ENCODE data around the gene JOSD2. TPM values are rescaled to one million over a fixed set of nuclear protein-coding genes. Genes with fewer than 3 reads are reported as not detected.

Gene JOSD2
- total and polyA plus RNA-seq, 9 of the 15 experiments (the other 6 are each of a cell fraction or from before 2014, with no cell fraction given), result 0.06 to 14.4 (median 3.1) TPM

DNA sequence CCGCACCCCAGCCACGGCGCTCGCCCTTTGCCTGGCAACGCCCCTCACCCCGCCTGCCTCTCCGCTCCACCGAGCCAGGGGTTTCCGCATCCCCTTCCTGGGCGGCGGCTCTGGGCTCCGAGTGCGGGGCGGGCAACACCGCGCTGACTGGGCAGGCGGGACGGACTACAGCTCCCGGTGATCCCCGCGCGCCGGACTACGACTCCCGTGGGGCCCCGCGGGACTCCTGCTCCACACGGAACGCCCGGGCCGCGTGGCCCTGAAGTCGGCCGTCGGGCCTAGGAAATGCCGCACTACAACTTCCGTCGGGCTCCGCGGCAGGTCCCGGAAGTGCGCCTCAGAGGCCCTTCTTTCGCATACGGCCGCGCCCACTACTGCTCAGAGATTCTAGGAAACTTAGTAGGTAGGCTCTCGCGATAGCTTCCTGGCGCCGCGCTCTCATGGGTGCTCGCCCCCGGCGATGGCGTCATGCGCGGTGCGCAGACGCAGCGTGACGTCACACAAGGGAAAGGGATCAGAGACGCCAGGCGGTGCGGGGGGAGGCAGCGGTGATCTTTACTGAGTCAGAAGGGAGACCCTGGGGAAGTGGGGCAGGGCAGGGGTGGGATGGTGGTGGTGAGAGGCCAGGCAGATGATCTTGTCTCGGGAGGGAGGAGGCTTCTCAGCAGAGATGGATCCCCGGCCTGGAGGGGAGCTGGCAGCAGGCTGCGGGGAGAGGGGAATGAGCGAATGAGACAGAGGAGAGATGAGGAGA lies at the start of gene JOSD2 (continued):
- TF ChIP-seq, protein P1, sequence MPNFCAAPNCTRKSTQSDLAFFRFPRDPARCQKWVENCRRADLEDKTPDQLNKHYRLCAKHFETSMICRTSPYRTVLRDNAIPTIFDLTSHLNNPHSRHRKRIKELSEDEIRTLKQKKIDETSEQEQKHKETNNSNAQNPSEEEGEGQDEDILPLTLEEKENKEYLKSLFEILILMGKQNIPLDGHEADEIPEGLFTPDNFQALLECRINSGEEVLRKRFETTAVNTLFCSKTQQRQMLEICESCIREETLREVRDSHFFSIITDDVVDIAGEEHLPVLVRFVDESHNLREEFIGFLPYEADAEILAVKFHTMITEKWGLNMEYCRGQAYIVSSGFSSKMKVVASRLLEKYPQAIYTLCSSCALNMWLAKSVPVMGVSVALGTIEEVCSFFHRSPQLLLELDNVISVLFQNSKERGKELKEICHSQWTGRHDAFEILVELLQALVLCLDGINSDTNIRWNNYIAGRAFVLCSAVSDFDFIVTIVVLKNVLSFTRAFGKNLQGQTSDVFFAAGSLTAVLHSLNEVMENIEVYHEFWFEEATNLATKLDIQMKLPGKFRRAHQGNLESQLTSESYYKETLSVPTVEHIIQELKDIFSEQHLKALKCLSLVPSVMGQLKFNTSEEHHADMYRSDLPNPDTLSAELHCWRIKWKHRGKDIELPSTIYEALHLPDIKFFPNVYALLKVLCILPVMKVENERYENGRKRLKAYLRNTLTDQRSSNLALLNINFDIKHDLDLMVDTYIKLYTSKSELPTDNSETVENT (CRISPR knock-in tag; IDR thresholded peaks at IDR 0.05), result 0 out of 2 replicates have a peak, but pooled peaks have one; percentile 33
- TF ChIP-seq TARDBP (IDR thresholded peaks at IDR 0.05), result peak; percentile 100
- no peak for TF ChIP-seq ZNF699 (CRISPR knock-in tag; IDR thresholded peaks at IDR 0.05; ENCODE audit: insufficient replicate concordance)
- peak; percentile 98 for TF ChIP-seq CREB3L1 (IDR thresholded peaks at IDR 0.05; ENCODE audit: borderline replicate concordance, low read depth)
- 0 out of 2 replicates have a peak, but pooled peaks have one; percentile 23 for TF ChIP-seq ZBTB17 (CRISPR knock-in tag; IDR thresholded peaks at IDR 0.05)
- TF ChIP-seq CCNT2 (IDR thresholded peaks at IDR 0.05; ENCODE audit: borderline replicate concordance, extremely low read depth, insufficient read length, low read depth, low read length), result peak; percentile 79
- no peak for TF ChIP-seq ZNF140 (CRISPR knock-in tag; IDR thresholded peaks at IDR 0.05)
- peak; percentile 81 for TF ChIP-seq E2F1 (CRISPR knock-in tag; IDR thresholded peaks at IDR 0.05)
- peak; percentile 90; the same call in 1 of the 2 replicates for TF ChIP-seq ZHX1 (conservative IDR thresholded peaks at IDR 0.05; ENCODE audit: low read length)
- peak; percentile 69; the same call in 1 of the 2 replicates for TF ChIP-seq ZBTB7A (IDR thresholded peaks at IDR 0.05; ENCODE audit: borderline replicate concordance, control insufficient read depth, low read depth, low read length)
- peak; percentile 99 for TF ChIP-seq NCOA1 (IDR thresholded peaks at IDR 0.05; ENCODE audit: low read depth)
- TF ChIP-seq, protein P2, sequence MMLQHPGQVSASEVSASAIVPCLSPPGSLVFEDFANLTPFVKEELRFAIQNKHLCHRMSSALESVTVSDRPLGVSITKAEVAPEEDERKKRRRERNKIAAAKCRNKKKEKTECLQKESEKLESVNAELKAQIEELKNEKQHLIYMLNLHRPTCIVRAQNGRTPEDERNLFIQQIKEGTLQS (IDR thresholded peaks at IDR 0.05), result peak; percentile 98
- TF ChIP-seq, protein P2 (CRISPR knock-in tag; conservative IDR thresholded peaks at IDR 0.05), result peak; percentile 91
- TF ChIP-seq GABPA (tag; conservative IDR thresholded peaks at IDR 0.05; ENCODE audit: low read depth), result peak; percentile 97
